ENCODE results near the gene NUDT8. TPM values are rescaled to one million over a fixed set of nuclear protein-coding genes. Genes with fewer than 3 reads are reported as not detected.

The NUDT8 gene, protein sequence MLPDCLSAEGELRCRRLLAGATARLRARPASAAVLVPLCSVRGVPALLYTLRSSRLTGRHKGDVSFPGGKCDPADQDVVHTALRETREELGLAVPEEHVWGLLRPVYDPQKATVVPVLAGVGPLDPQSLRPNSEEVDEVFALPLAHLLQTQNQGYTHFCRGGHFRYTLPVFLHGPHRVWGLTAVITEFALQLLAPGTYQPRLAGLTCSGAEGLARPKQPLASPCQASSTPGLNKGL
- total RNA-seq (2022) = 15.0 and 18.1 TPM in 2 replicates
- percentile 52 among the genes with signal in this experiment for Bru-seq, nascent RNA
- BruChase-seq, experiment 1, labeled RNA remaining after a 2-hour chase = percentile 52 among the genes with signal in this experiment
- percentile 59 among the genes with signal in this experiment for BruChase-seq, experiment 2, labeled RNA remaining after a 6-hour chase
- long read RNA-seq, transcript NUDT8-202 (4 exons, 728 nt) = major isoform, 12 of 19 reads
- long read RNA-seq, partial matches to known transcripts = 2 of 19 reads
- long read RNA-seq, other reads (novel, unspliced or antisense) = 1 of 19 reads

- POLR2A ChIA-PET = interaction anchor here (0.5 to 2.3 kb wide), 13 partner anchors 15 to 1114 kb away, joined by 3 to 12 read pairs (median 4); partner anchors contain the start of genes AIP, GSTP1 and PPP1CA
- no TSS peak for BruUV-seq (replicated peaks)
Measured at GRCh38 chr11:67629386-67630227, at the start of gene NUDT8. Gene NUDT8 (minus strand): TSS chr11:67629937. CDS start chr11:67629911, 26 bp downstream.

DNA sequence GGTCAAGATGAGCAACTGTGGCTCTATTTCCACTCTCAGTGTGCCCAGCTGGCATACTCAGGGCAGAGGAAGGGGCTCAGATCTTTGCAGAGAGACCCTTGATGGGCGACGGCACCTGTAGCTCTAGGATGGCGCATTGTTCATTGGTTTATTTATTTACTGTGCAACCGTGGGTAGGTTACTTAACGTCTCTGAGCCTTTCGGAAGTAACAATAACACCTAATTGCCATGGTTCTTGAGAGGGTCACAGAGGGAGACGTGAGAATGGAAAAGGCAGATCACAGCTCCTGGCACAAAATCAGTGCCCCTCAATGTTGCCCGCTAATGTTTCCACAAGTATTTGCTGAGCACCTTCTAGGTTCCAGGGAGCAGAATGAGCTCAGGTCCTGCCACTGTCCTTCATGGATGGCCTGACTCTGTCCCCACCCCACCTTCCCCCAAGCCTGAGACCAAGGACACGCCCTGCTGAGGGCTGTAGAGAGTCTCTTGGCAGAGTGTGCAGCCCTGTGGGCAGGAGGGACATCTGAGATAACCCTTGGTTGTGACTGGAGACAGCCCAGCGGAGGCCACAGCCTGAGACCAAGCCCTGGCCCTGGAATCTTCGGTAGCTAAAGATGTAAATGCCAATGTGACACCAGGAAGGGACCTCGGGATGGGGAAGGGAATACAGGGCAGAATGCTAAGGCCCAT, 45.5 kb upstream of the NUDT8 start:
- peaks cover 10% of the 10 kb centered on the region for H3K9me3 Mint-ChIP-seq (ENCODE audit: unreplicated experiment)
- peak overlapping the region; percentile 74 for H3K27ac Mint-ChIP-seq (ENCODE audit: unreplicated experiment)
- BruUV-seq (replicated peaks) = no TSS peak
- H3K36me3 Mint-ChIP-seq (ENCODE audit: insufficient read depth, unreplicated experiment) = no peaks in the 10 kb centered on the region
- Histone ChIP-seq H3K27me3 (replicated peaks; ENCODE audit: control insufficient read depth, insufficient read depth, low read length) (no peaks in the 10 kb centered on the region), H3K4me1 (peaks cover 19% of the 10 kb centered on the region), H3K36me3 (ENCODE audit: control insufficient read depth, insufficient read depth, low read length) (no peaks in the 10 kb centered on the region), H3K9me3 (peaks cover 8% of the 10 kb centered on the region), H3K4me3 (ENCODE audit: low read depth, low read length) (no peak overlapping the region)
- POLR2A ChIA-PET = no interaction called here
- intact Hi-C loops (cut with micrococcal nuclease; ENCODE audit: unreplicated experiment) = no loop called here
- peaks cover 14% of the 10 kb centered on the region for H3K4me1 Mint-ChIP-seq (ENCODE audit: low read depth, unreplicated experiment)
- H3K27me3 Mint-ChIP-seq (ENCODE audit: insufficient read depth, unreplicated experiment) = peaks cover 5% of the 10 kb centered on the region
- DNase-seq = peak in 1 of 2 experiments; percentile 40
- TF ChIP-seq, protein P1, sequence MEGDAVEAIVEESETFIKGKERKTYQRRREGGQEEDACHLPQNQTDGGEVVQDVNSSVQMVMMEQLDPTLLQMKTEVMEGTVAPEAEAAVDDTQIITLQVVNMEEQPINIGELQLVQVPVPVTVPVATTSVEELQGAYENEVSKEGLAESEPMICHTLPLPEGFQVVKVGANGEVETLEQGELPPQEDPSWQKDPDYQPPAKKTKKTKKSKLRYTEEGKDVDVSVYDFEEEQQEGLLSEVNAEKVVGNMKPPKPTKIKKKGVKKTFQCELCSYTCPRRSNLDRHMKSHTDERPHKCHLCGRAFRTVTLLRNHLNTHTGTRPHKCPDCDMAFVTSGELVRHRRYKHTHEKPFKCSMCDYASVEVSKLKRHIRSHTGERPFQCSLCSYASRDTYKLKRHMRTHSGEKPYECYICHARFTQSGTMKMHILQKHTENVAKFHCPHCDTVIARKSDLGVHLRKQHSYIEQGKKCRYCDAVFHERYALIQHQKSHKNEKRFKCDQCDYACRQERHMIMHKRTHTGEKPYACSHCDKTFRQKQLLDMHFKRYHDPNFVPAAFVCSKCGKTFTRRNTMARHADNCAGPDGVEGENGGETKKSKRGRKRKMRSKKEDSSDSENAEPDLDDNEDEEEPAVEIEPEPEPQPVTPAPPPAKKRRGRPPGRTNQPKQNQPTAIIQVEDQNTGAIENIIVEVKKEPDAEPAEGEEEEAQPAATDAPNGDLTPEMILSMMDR (IDR thresholded peaks at IDR 0.05; ENCODE audit: insufficient read depth in 1 of 2, low read depth in 1 of 2, low read length in 1 of 2, severe bottlenecking in 1 of 2, unreplicated experiment in 1 of 2) = no peak
- CTCF ChIA-PET = interaction anchor here (0.6 to 1.9 kb wide), 4 partner anchors 10 to 163 kb away, joined by 3 to 6 read pairs (median 4); partner anchors contain the start of gene NUDT8
- no peak overlapping the region for H3K4me3 Mint-ChIP-seq (ENCODE audit: unreplicated experiment)

More at GRCh38 chr11:67629386-67630227, at the start of gene NUDT8:
- no peaks in the 10 kb centered on the region for H3K27me3 Mint-ChIP-seq (ENCODE audit: insufficient read depth, unreplicated experiment)
- Histone ChIP-seq H3K27me3 (replicated peaks; ENCODE audit: control insufficient read depth, insufficient read depth, low read length) (no peaks in the 10 kb centered on the region), H3K36me3 (ENCODE audit: control insufficient read depth, insufficient read depth, low read length) (no peaks in the 10 kb centered on the region), H3K4me1 (peaks cover 11% of the 10 kb centered on the region), H3K4me3 (ENCODE audit: low read depth, low read length) (peak within 1 kb of the TSS; percentile 88), H3K9me3 (no peaks in the 10 kb centered on the region)
- H3K4me3 Mint-ChIP-seq (ENCODE audit: unreplicated experiment) = peak within 1 kb of the TSS; percentile 76
- H3K9me3 Mint-ChIP-seq (ENCODE audit: unreplicated experiment) = peaks cover 9% of the 10 kb centered on the region
- TF ChIP-seq, protein P1 (IDR thresholded peaks at IDR 0.05; ENCODE audit: insufficient read depth in 1 of 2, low read depth in 1 of 2, low read length in 1 of 2, severe bottlenecking in 1 of 2, unreplicated experiment in 1 of 2) = peak; percentile 98
- H3K36me3 Mint-ChIP-seq (ENCODE audit: insufficient read depth, unreplicated experiment) = peaks cover 26% of the 10 kb centered on the region
- peaks cover 7% of the 10 kb centered on the region for H3K4me1 Mint-ChIP-seq (ENCODE audit: low read depth, unreplicated experiment)
- intact Hi-C loops (cut with micrococcal nuclease; ENCODE audit: unreplicated experiment) = loop anchor here (1.0 kb wide), 3 partner anchors 30 to 176 kb away; no protein-coding TSS in a partner anchor
- peak; percentile 87 to 100 for DNase-seq
- CTCF ChIA-PET = interaction anchor here (0.6 to 3.0 kb wide), 40 partner anchors 9 to 457 kb away, joined by 3 to 51 read pairs (median 7); partner anchors contain the start of genes ACY3, ALDH3B2, GSTP1 and PITPNM1
- peak within 1 kb of the TSS; percentile 86 for H3K27ac Mint-ChIP-seq (ENCODE audit: unreplicated experiment)
